ENCODE results near the gene SOS1. TPM values are rescaled to one million over a fixed set of nuclear protein-coding genes. Genes with fewer than 3 reads are reported as not detected.

The SOS1 gene
- total RNA-seq, 6 experiments from 2014 or later: 9.6 to 20.1 (median 16.5) TPM

- H3K9me3 ChIP-seq: no peaks in the 10 kb centered on the region
- no peak overlapping the region for H3K4me3 ChIP-seq
- H3K36me3 ChIP-seq: no peaks in the 10 kb centered on the region
- no peaks in the 10 kb centered on the region for H3K4me1 ChIP-seq
- intact Hi-C loops (cut with DNase I): no loop called here
- H3K27ac ChIP-seq: no peak overlapping the region
- no peak for DNase-seq
- no peak for TF ChIP-seq CTCF (IDR thresholded peaks at IDR 0.05)
- no peak for TF ChIP-seq POLR2A (IDR thresholded peaks at IDR 0.05)
- no peak for ATAC-seq
- no peaks in the 10 kb centered on the region for H3K27me3 ChIP-seq
Observed at GRCh38 chr2:38951766-38952165, 169.1 kb downstream of the SOS1 start.

GRCh38 chr2:38948995-38949394, 171.9 kb downstream of the SOS1 start:
- Histone ChIP-seq H3K36me3 (no peaks in the 10 kb centered on the region), H3K27ac (no peak overlapping the region), H3K9me3 (no peaks in the 10 kb centered on the region), H3K27me3 (no peaks in the 10 kb centered on the region), H3K4me1 (no peaks in the 10 kb centered on the region), H3K4me3 (no peak overlapping the region)
- intact Hi-C loops (cut with DNase I): loop anchor here in 1 of 2 donors (10.0 kb wide), 1 partner anchor 286 kb away; no protein-coding TSS in a partner anchor
- no peak for ATAC-seq
- TF ChIP-seq CTCF (IDR thresholded peaks at IDR 0.05): no peak
- TF ChIP-seq POLR2A (IDR thresholded peaks at IDR 0.05): no peak
- 57% methylated on average over 4 of the region's 4 CpGs for WGBS (ENCODE audit: insufficient coverage, low coverage, low lambda C conversion rate, missing lambda C conversion rate)
- DNase-seq: no peak

DNA sequence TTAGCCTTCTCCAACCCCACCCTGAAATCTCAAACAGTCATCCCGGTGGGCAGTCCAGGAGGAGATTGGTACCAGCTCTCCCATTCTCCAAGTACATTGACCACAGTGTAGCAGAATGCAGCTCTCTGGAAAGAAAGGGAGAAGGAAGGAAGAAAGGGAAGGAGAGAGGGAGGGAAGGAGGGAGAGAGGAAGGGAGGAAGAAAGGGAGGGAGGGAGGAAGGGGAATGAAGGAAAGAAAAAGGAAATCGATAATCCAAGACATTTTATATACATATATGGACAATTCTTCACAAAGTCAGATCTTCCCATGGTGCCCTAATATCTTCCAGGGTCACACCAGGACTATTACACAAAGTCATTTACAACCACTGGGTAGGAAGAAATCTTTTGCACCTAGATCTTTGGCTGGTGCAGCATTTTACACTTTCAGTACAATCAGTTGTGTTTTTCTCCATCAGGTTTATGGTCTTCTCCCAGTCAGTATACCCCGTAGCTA, 172.4 kb downstream of the SOS1 start:
- DNase-seq (no peak), ATAC-seq (no peak)
- H3K4me3 ChIP-seq: no peak overlapping the region
- no peaks in the 10 kb centered on the region for H3K9me3 ChIP-seq
- no peaks in the 10 kb centered on the region for H3K36me3 ChIP-seq
- no peak for TF ChIP-seq CTCF (IDR thresholded peaks at IDR 0.05)
- 84% methylated on average over 3 of the region's 3 CpGs for WGBS (ENCODE audit: insufficient coverage, low coverage, low lambda C conversion rate, missing lambda C conversion rate)
- H3K4me1 ChIP-seq: no peaks in the 10 kb centered on the region
- no peak overlapping the region for H3K27ac ChIP-seq
- H3K27me3 ChIP-seq: no peaks in the 10 kb centered on the region
- intact Hi-C loops (cut with DNase I): loop anchor here in 1 of 2 donors (10.0 kb wide), 1 partner anchor 286 kb away; no protein-coding TSS in a partner anchor

DNA sequence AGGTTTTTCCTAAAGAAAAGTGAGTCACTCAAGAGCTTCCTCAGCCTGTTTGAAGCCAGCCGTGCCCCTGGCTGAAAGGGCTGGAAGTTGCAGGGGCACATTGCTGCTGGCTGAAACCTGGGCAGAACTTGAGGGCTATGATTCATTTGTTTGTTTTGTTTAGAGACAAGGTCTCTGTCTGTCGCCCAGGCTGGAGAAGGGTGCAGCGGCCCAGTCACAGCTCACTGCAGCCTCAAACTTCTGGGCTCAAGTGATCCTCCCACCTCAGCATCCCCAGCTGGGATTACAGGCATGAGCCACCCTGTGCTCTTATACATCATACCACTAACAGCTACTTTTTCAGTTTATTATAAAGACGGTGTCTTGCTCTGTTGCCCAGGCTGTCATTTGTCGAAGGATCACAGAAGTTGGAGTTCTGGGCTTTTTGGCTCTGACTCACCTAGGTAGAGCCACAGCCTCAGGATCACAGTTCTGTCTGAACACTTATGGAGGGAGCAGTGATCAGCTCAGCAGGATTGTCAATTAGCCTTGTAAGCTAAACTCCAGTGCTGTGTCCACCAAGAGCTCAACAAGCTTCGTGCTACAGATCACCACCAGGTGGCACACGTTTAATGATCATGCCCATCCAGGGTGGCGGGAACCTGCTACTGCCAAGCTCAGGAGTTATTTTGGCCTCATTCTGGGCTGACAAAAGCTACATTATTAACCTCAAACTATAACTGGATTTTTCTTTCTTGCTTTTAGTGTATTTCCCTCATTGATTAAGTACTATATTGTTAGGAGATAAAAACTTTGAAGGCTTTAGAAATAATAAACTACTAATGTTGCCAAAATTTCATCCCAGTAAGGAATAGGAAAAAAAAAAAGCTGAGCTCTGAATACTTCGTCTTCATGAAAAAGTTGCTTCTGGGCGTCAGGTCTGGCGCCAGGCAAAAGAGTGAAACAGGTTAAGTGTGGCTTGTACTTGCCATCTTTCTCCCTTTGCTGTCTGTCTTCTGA, 173.3 kb downstream of the SOS1 start:
- peak; percentile 55 to 80 (median 69) for TF ChIP-seq CTCF (IDR thresholded peaks at IDR 0.05)
- no peak for TF ChIP-seq POLR2A (IDR thresholded peaks at IDR 0.05)
- ATAC-seq: peak; percentile 96 to 98 (median 98)
- Histone ChIP-seq H3K36me3 (no peaks in the 10 kb centered on the region), H3K27ac (no peak overlapping the region), H3K27me3 (no peaks in the 10 kb centered on the region), H3K4me3 (no peak overlapping the region), H3K9me3 (no peaks in the 10 kb centered on the region), H3K4me1 (no peaks in the 10 kb centered on the region)
- intact Hi-C loops (cut with DNase I): loop anchor here in 1 of 2 donors (10.0 kb wide), 1 partner anchor 287 kb away; no protein-coding TSS in a partner anchor
- DNase-seq: peak; percentile 71 to 81 (median 72)
- 41% methylated on average over 9 of the region's 11 CpGs for WGBS (ENCODE audit: insufficient coverage, low coverage, low lambda C conversion rate, missing lambda C conversion rate)

Data from right lobe of liver (tissue), 6 donors.